ENCODE measurements around the gene ZFR2.
"Not testable (repeated sequence)": the region's sequence is repeated elsewhere in the genome, so short reads cannot be mapped to it uniquely, and the experiment has no call there.

Gene ZFR2

GRCh38 chr19:3868770-3869456 is at the start of gene ZFR2:
TSS of gene ZFR2 (minus strand) at chr19:3869038. CDS start at chr19:3869017, 21 bp downstream.
- in situ Hi-C loops (cut with MboI; ENCODE audit: low sequenced_read_pairs), result no loop called here

GRCh38 chr19:3916033-3916432 is 47.2 kb upstream of the ZFR2 start:
- in situ Hi-C loops (cut with MboI; ENCODE audit: low sequenced_read_pairs), result no loop called here

- in situ Hi-C loops (cut with MboI; ENCODE audit: low sequenced_read_pairs), result no loop called here
Measured at GRCh38 chr19:3914199-3914598, 45.4 kb upstream of the ZFR2 start.

GRCh38 chr19:3910105-3910504 is 41.3 kb upstream of the ZFR2 start:
- in situ Hi-C loops (cut with MboI; ENCODE audit: low sequenced_read_pairs), result no loop called here

GRCh38 chr19:3908266-3909054 is 39.6 kb upstream of the ZFR2 start:
- in situ Hi-C loops (cut with MboI; ENCODE audit: low sequenced_read_pairs), result no loop called here

GRCh38 chr19:3907626-3908265 is 38.9 kb upstream of the ZFR2 start:
- in situ Hi-C loops (cut with MboI; ENCODE audit: low sequenced_read_pairs), result no loop called here

- in situ Hi-C loops (cut with MboI; ENCODE audit: low sequenced_read_pairs), result no loop called here
Measured at GRCh38 chr19:3904233-3904632, 35.4 kb upstream of the ZFR2 start.

GRCh38 chr19:3902317-3902973 is 33.6 kb upstream of the ZFR2 start:
- in situ Hi-C loops (cut with MboI; ENCODE audit: low sequenced_read_pairs), result no loop called here

GRCh38 chr19:3899531-3900294 is 30.9 kb upstream of the ZFR2 start:
- in situ Hi-C loops (cut with MboI; ENCODE audit: low sequenced_read_pairs), result no loop called here

- in situ Hi-C loops (cut with MboI; ENCODE audit: low sequenced_read_pairs), result no loop called here
Measured at GRCh38 chr19:3898426-3898825, 29.6 kb upstream of the ZFR2 start.

GRCh38 chr19:3897936-3898335 is 29.1 kb upstream of the ZFR2 start:
- in situ Hi-C loops (cut with MboI; ENCODE audit: low sequenced_read_pairs), result no loop called here

GRCh38 chr19:3895788-3896187 is 26.9 kb upstream of the ZFR2 start:
- in situ Hi-C loops (cut with MboI; ENCODE audit: low sequenced_read_pairs), result no loop called here

GRCh38 chr19:3894959-3895358 is 26.1 kb upstream of the ZFR2 start:
- in situ Hi-C loops (cut with MboI; ENCODE audit: low sequenced_read_pairs), result not testable (repeated sequence)

GRCh38 chr19:3893509-3894179 is 24.8 kb upstream of the ZFR2 start:
- in situ Hi-C loops (cut with MboI; ENCODE audit: low sequenced_read_pairs), result no loop called here

- in situ Hi-C loops (cut with MboI; ENCODE audit: low sequenced_read_pairs), result no loop called here
Measured at GRCh38 chr19:3890591-3890990, 21.8 kb upstream of the ZFR2 start.

- in situ Hi-C loops (cut with MboI; ENCODE audit: low sequenced_read_pairs), result no loop called here
Measured at GRCh38 chr19:3882041-3882384, 13.2 kb upstream of the ZFR2 start.

- in situ Hi-C loops (cut with MboI; ENCODE audit: low sequenced_read_pairs), result no loop called here
Measured at GRCh38 chr19:3881272-3882040, 12.6 kb upstream of the ZFR2 start.

GRCh38 chr19:3880471-3881271 is 11.8 kb upstream of the ZFR2 start, which contains the start of gene ATCAY:
TSS of gene ATCAY (plus strand) at chr19:3880685. CDS start at chr19:3885768, 5,083 bp downstream.
- in situ Hi-C loops (cut with MboI; ENCODE audit: low sequenced_read_pairs), result no loop called here

GRCh38 chr19:3879656-3880055 is 10.8 kb upstream of the ZFR2 start:
- in situ Hi-C loops (cut with MboI; ENCODE audit: low sequenced_read_pairs), result no loop called here

All from hTERT RPE-1 (cell line).